Mesendoderm (in vitro differentiated cells): ENCODE results near the gene WWTR1.

Source experiments
- DNase-seq: peaks from one replicate; pipeline ENCODE4 v3.0.0; 2013
- H2AK5ac ChIP-seq: 2 replicates; pipeline ENCODE4 v1.6.1; 2013; ENCODE audit warnings: low read length, inconsistent platforms
- H2BK120ac ChIP-seq: 2 replicates; pipeline ENCODE4 v1.6.1; 2013; ENCODE audit warnings: low read depth, mild to moderate bottlenecking, low read length, moderate library complexity, mixed read lengths
- H2BK15ac ChIP-seq: replicated peaks from 2 replicates; pipeline ENCODE4 v1.6.1; 2013; ENCODE audit warnings: low read depth, mild to moderate bottlenecking, moderate library complexity
- H2BK5ac ChIP-seq: 2 replicates; pipeline ENCODE4 v1.6.1; 2013; ENCODE audit warnings: low read length, inconsistent platforms
- H3K18ac ChIP-seq: 2 replicates; pipeline ENCODE4 v1.6.1; 2013; ENCODE audit warnings: mild to moderate bottlenecking, low read length, mixed read lengths
- H3K23ac ChIP-seq: one replicate; pipeline ENCODE4 v1.6.1; 2013; ENCODE audit warnings: low read length
- H3K27ac ChIP-seq: 2 replicates; pipeline ENCODE4 v1.5.1; 2013; ENCODE audit warnings: low read depth, mild to moderate bottlenecking, inconsistent platforms, low read length, moderate library complexity
- H3K27me3 ChIP-seq: 2 replicates; pipeline ENCODE4 v1.6.1; 2013; ENCODE audit warnings: low read length, control low read depth, mild to moderate bottlenecking, inconsistent platforms; ENCODE audit not compliant: insufficient read depth, poor library complexity
- H3K36me3 ChIP-seq: 2 replicates; pipeline ENCODE4 v1.6.1; 2013; ENCODE audit warnings: low read length, inconsistent platforms; ENCODE audit not compliant: control insufficient read depth, insufficient read depth
- H3K4ac ChIP-seq: one replicate; pipeline ENCODE4 v1.6.1; 2013; ENCODE audit warnings: low read depth, mild to moderate bottlenecking, low read length, moderate library complexity
- H3K4me1 ChIP-seq: 2 replicates; pipeline ENCODE4 v1.6.1; 2013; ENCODE audit warnings: low read depth, low read length, inconsistent platforms; ENCODE audit not compliant: control insufficient read depth
- H3K4me2 ChIP-seq: 2 replicates; pipeline ENCODE4 v1.6.1; 2013; ENCODE audit warnings: low read length
- H3K4me3 ChIP-seq: 2 replicates; pipeline ENCODE4 v1.5.1; 2013; ENCODE audit warnings: mild to moderate bottlenecking, low read length
- H3K56ac ChIP-seq: one replicate; pipeline ENCODE4 v1.6.1; 2013; ENCODE audit warnings: low read length
- H3K79me1 ChIP-seq: 2 replicates; pipeline ENCODE4 v1.6.1; 2013; ENCODE audit warnings: low read length, inconsistent platforms
- H3K79me2 ChIP-seq: 2 replicates; pipeline ENCODE4 v1.6.1; 2013; ENCODE audit warnings: mild to moderate bottlenecking, low read length; ENCODE audit not compliant: control insufficient read depth, insufficient read depth
- H3K9ac ChIP-seq: 2 replicates; pipeline ENCODE4 v1.6.1; 2013; ENCODE audit warnings: low read length, inconsistent platforms
- H4K5ac ChIP-seq: one replicate; pipeline ENCODE4 v1.6.1; 2013; ENCODE audit warnings: low read length
- H4K8ac ChIP-seq: one replicate; pipeline ENCODE4 v1.6.1; 2013; ENCODE audit warnings: low read depth, mild to moderate bottlenecking, control low read depth, low read length, moderate library complexity
- WGBS: extraction: QIAGEN DNeasy Blood & Tissue Kit; methylation state at CpG from one replicate; pipeline ENCODE4 v1.1.7; 2013; ENCODE audit warnings: low lambda C conversion rate, missing lambda C conversion rate; ENCODE audit not compliant: insufficient coverage; ENCODE audit errors: extremely low coverage; 5-methylcytosine and 5-hydroxymethylcytosine counted together

Gene WWTR1

DNA sequence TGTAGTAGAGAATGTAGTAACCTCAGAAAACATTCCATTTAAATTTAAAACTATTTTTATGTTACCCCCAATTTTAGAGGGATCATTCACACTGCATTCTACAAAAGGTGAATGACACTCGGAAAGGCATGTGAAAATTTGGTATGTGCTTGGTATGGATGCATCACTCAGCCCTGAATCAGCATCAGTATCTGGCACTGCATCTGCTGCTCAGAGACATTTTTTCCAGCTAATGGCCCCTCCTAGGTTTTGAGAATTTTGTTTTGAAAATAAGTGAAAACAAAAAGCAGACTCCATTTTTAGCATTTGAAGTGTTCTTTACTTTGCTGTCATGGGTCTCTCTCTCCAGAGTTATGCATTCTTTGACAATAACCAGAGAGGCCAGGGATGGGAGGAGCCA, 15.6 kb upstream of the WWTR1 start:
- Histone ChIP-seq H3K18ac (no peak overlapping the region), H3K9ac (no peak overlapping the region), H2AK5ac (no peak overlapping the region), H4K5ac (no peak overlapping the region), H3K56ac (no peak overlapping the region), H3K23ac (no peak overlapping the region), H2BK120ac (no peak overlapping the region), H4K8ac (no peak overlapping the region), H2BK15ac (no peak overlapping the region), H2BK5ac (no peak overlapping the region), H3K4me2 (no peak overlapping the region), H3K4me3 (no peak overlapping the region), H3K4ac (no peak overlapping the region), H3K27me3 (no peaks in the 10 kb centered on the region), H3K79me1 (no peaks in the 10 kb centered on the region), H3K79me2 (no peaks in the 10 kb centered on the region), H3K36me3 (no peaks in the 10 kb centered on the region), H3K4me1 (peaks cover 7% of the 10 kb centered on the region), H3K27ac (no peak overlapping the region)
- WGBS = no CpG with 5 or more reads among the region's 1 CpG
- no peak for DNase-seq

- Histone ChIP-seq H3K23ac (no peak overlapping the region), H3K4me2 (no peak overlapping the region), H3K27me3 (no peaks in the 10 kb centered on the region), H4K8ac (no peak overlapping the region), H3K56ac (no peak overlapping the region), H2AK5ac (no peak overlapping the region), H3K79me1 (no peaks in the 10 kb centered on the region), H3K36me3 (no peaks in the 10 kb centered on the region), H3K18ac (no peak overlapping the region), H3K79me2 (no peaks in the 10 kb centered on the region), H2BK120ac (no peak overlapping the region), H2BK5ac (no peak overlapping the region), H3K4me3 (no peak overlapping the region), H3K4ac (no peak overlapping the region), H3K9ac (no peak overlapping the region), H3K27ac (no peak overlapping the region), H3K4me1 (peaks cover 7% of the 10 kb centered on the region), H2BK15ac (no peak overlapping the region), H4K5ac (no peak overlapping the region)
- WGBS = no CpG with 5 or more reads among the region's 10 CpGs
- peak; percentile 69 for DNase-seq
These were observed 13.1 kb upstream of the WWTR1 start for GRCh38 chr3:149670742-149671492.

DNA sequence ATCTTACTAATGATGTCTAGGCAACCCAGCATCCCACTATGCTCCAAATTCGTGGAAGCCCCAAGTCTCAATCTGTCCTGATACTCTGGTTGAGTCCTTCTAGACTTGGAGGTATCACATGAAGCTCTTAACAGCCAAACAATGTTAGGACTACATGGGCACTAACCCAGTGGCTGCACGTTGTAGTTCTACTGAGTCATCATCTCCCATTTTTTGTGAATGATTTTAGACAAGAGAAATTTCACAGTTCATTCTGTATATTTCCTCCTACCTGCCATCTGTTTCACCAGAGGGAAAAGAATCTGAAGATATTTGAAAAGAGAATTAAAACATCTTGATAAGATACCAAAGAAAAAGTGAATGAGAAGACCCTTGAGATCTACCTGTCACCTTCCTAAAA, 9.8 kb upstream of the WWTR1 start:
- no peak overlapping the region for H3K4me2 ChIP-seq
- no peak overlapping the region for H3K56ac ChIP-seq
- no peaks in the 10 kb centered on the region for H3K27me3 ChIP-seq
- H3K9ac ChIP-seq = no peak overlapping the region
- no peak overlapping the region for H2BK5ac ChIP-seq
- H3K79me1 ChIP-seq = no peaks in the 10 kb centered on the region
- no peaks in the 10 kb centered on the region for H3K36me3 ChIP-seq
- no peak overlapping the region for H2BK15ac ChIP-seq
- no CpG with 5 or more reads among the region's 2 CpGs for WGBS
- H2AK5ac ChIP-seq = no peak overlapping the region
- no peak for DNase-seq
- H2BK120ac ChIP-seq = no peak overlapping the region
- no peak overlapping the region for H4K5ac ChIP-seq
- H3K4me3 ChIP-seq = no peak overlapping the region
- H3K79me2 ChIP-seq = no peaks in the 10 kb centered on the region
- no peak overlapping the region for H3K23ac ChIP-seq
- peaks cover 9% of the 10 kb centered on the region for H3K4me1 ChIP-seq
- no peak overlapping the region for H4K8ac ChIP-seq
- H3K27ac ChIP-seq = no peak overlapping the region
- H3K4ac ChIP-seq = no peak overlapping the region
- H3K18ac ChIP-seq = no peak overlapping the region

- Histone ChIP-seq H3K4me2 (no peak overlapping the region), H3K4me1 (peaks cover 5% of the 10 kb centered on the region), H3K79me1 (no peaks in the 10 kb centered on the region), H4K8ac (no peak overlapping the region), H2BK120ac (no peak overlapping the region), H3K79me2 (no peaks in the 10 kb centered on the region), H2BK5ac (no peak overlapping the region), H3K18ac (no peak overlapping the region), H3K56ac (no peak overlapping the region), H2AK5ac (no peak overlapping the region), H3K4ac (no peak overlapping the region), H3K36me3 (no peaks in the 10 kb centered on the region), H3K9ac (no peak overlapping the region), H3K4me3 (no peak overlapping the region), H2BK15ac (peak overlapping the region; percentile 2), H4K5ac (no peak overlapping the region), H3K27ac (no peak overlapping the region), H3K23ac (no peak overlapping the region), H3K27me3 (no peaks in the 10 kb centered on the region)
- WGBS = no CpG with 5 or more reads among the region's 1 CpG
- DNase-seq = peak; percentile 59
These were observed 6.1 kb upstream of the WWTR1 start for GRCh38 chr3:149663966-149664365.

DNA sequence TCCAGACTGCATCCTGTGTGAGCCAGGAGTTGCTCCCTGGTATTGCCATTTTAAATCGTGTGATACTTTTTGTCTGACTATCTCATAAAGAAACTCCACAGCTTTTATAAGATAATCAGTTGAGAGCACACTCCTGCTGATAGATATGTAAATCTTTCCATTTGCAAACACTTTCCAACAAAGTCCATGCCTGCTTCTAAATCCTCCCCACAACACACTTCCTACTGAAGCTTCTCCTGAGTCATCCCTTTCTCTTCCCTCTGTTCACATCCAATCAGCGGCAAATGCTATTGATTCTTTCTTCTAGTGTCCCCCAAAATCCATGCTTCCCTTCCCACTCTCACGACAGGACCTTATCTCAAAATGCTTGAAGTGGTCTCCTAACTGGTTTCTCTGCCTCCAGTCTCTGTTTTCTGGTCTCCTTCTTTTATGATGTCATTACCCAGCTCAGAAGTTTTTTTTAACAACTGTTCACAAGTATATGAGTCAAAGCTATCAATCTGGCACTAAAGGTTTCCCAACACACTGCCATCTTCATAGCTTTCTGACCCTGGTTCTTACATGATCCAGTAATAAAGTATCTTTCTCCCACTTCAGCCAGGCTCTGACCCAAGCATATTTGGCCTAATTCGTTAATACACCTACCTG, 4.5 kb upstream of the WWTR1 start:
- H3K27ac ChIP-seq = no peak overlapping the region
- no peak overlapping the region for H2BK15ac ChIP-seq
- no peak overlapping the region for H4K5ac ChIP-seq
- no peak overlapping the region for H3K23ac ChIP-seq
- peak overlapping the region; percentile 31 for H3K18ac ChIP-seq
- H3K79me1 ChIP-seq = no peaks in the 10 kb centered on the region
- H3K4me2 ChIP-seq = no peak overlapping the region
- no peak overlapping the region for H2AK5ac ChIP-seq
- no peak overlapping the region for H4K8ac ChIP-seq
- H2BK5ac ChIP-seq = no peak overlapping the region
- H3K4me3 ChIP-seq = no peak overlapping the region
- H3K4me1 ChIP-seq = peaks cover 7% of the 10 kb centered on the region
- H3K36me3 ChIP-seq = no peaks in the 10 kb centered on the region
- peak overlapping the region; percentile 50 for H3K56ac ChIP-seq
- H3K79me2 ChIP-seq = no peaks in the 10 kb centered on the region
- H2BK120ac ChIP-seq = no peak overlapping the region
- WGBS = no CpG with 5 or more reads among the region's 4 CpGs
- peak; percentile 69 for DNase-seq
- H3K9ac ChIP-seq = no peak overlapping the region
- no peaks in the 10 kb centered on the region for H3K27me3 ChIP-seq
- H3K4ac ChIP-seq = no peak overlapping the region
